ENCODE data around the gene VAV2. TPM values are rescaled to one million over a fixed set of nuclear protein-coding genes. Genes with fewer than 3 reads are reported as not detected.
"Not testable (repeated sequence)": the region's sequence is repeated elsewhere in the genome, so short reads cannot be mapped to it uniquely, and the experiment has no call there.

Gene VAV2
- polyA plus RNA-seq, 1 donor, result 48.4 TPM

DNA sequence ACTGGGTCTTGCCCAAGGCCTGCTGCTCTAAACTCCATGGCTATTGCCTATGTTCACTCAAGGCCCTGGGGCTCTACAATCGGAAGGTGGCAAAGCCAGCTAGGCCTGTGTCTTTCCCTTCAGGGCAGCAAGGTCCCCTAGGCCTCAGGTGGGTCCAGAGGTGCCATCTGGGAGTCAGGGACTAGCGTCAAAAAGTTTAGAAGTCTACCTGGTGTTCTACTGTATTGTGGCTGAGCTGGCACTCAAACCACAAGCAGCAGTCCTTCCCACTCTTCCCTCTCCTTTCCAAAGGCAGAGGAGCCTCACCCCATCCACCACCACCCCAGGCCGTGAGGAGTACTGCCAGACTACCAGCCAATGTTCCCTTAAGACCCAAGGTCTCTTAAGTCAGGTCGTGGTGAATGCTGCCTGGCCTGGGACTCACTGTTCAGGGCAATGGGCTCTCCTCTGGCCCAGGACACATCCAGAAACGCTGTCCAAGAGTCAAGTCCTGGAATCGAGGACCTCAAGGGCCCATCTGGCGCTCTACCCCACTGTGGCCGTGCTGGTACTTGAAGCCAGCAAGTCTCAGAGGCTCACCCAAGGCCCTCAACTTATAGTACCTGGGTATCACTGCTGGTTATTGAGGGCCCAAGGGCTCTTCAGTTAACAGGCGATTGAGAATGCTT is 241.0 kb downstream of the VAV2 start:
- Histone ChIP-seq H3K27me3 (ENCODE audit: control insufficient read depth, insufficient read depth, low read length) (peaks cover 3% of the 10 kb centered on the region), H3K27ac (ENCODE audit: low read length) (no peak overlapping the region), H3K4me1 (ENCODE audit: control insufficient read depth, insufficient read depth, low read length) (no peaks in the 10 kb centered on the region), H3K9me3 (ENCODE audit: control insufficient read depth, low read depth, low read length) (peaks cover 5% of the 10 kb centered on the region), H3K4me3 (ENCODE audit: low read length) (no peak overlapping the region), H3K36me3 (ENCODE audit: control insufficient read depth, insufficient read depth, low read length) (no peaks in the 10 kb centered on the region)
- no CpG with 5 or more reads among the region's 9 CpGs for WGBS (ENCODE audit: insufficient coverage, low lambda C conversion rate)
- no peak for DNase-seq

- Histone ChIP-seq H3K27me3 (ENCODE audit: control insufficient read depth, insufficient read depth, low read length) (peaks cover 3% of the 10 kb centered on the region), H3K4me3 (ENCODE audit: low read length) (no peak overlapping the region), H3K36me3 (ENCODE audit: control insufficient read depth, insufficient read depth, low read length) (no peaks in the 10 kb centered on the region), H3K4me1 (ENCODE audit: control insufficient read depth, insufficient read depth, low read length) (no peaks in the 10 kb centered on the region), H3K9me3 (ENCODE audit: control insufficient read depth, low read depth, low read length) (no peaks in the 10 kb centered on the region), H3K27ac (ENCODE audit: low read length) (no peak overlapping the region)
- no peak for DNase-seq
These were observed 244.8 kb downstream of the VAV2 start for GRCh38 chr9:133747309-133747708.

DNA sequence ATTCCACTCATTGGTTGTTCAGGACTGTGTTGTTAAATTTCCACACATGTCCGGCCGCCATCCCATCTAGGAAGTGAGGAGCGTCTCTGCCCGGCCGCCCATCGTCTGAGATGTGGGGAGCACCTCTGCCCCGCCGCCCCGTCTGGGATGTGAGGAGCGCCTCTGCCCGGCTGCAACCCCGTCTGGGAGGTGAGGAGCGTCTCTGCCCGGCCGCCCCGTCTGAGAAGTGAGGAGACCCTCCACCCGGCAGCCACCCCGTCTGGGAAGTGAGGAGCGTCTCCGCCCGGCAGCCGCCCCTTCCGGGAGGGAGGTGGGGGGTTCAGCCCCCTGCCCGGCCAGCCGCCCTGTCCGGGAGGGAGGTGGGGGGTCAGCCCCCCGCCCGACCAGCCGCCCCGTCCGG is 247.6 kb downstream of the VAV2 start:
- not testable (repeated sequence) for H3K27me3 ChIP-seq (ENCODE audit: control insufficient read depth, insufficient read depth, low read length); H3K9me3 ChIP-seq (ENCODE audit: control insufficient read depth, low read depth, low read length); H3K27ac ChIP-seq (ENCODE audit: low read length); H3K36me3 ChIP-seq (ENCODE audit: control insufficient read depth, insufficient read depth, low read length); H3K4me3 ChIP-seq (ENCODE audit: low read length); DNase-seq
- 100% methylated on average over 1 of the region's 31 CpGs for WGBS (ENCODE audit: insufficient coverage, low lambda C conversion rate)
- H3K4me1 ChIP-seq (ENCODE audit: control insufficient read depth, insufficient read depth, low read length), result peaks cover 16% of the 10 kb centered on the region

GRCh38 chr9:133742849-133743444 is 249.2 kb downstream of the VAV2 start:
- H3K27me3 ChIP-seq (ENCODE audit: control insufficient read depth, insufficient read depth, low read length), result peaks cover 3% of the 10 kb centered on the region
- peaks cover 32% of the 10 kb centered on the region for H3K4me1 ChIP-seq (ENCODE audit: control insufficient read depth, insufficient read depth, low read length)
- H3K27ac ChIP-seq (ENCODE audit: low read length), result no peak overlapping the region
- H3K36me3 ChIP-seq (ENCODE audit: control insufficient read depth, insufficient read depth, low read length), result no peaks in the 10 kb centered on the region
- WGBS (ENCODE audit: insufficient coverage, low lambda C conversion rate), result no CpG with 5 or more reads among the region's 8 CpGs
- DNase-seq, result peak; percentile 55 to 60
- H3K9me3 ChIP-seq (ENCODE audit: control insufficient read depth, low read depth, low read length), result no peaks in the 10 kb centered on the region
- no peak overlapping the region for H3K4me3 ChIP-seq (ENCODE audit: low read length)

GRCh38 chr9:133742251-133742650 is 249.9 kb downstream of the VAV2 start:
- no peak for DNase-seq
- Histone ChIP-seq H3K9me3 (ENCODE audit: control insufficient read depth, low read depth, low read length) (no peaks in the 10 kb centered on the region), H3K36me3 (ENCODE audit: control insufficient read depth, insufficient read depth, low read length) (no peaks in the 10 kb centered on the region), H3K27me3 (ENCODE audit: control insufficient read depth, insufficient read depth, low read length) (peaks cover 3% of the 10 kb centered on the region), H3K4me3 (ENCODE audit: low read length) (no peak overlapping the region), H3K4me1 (ENCODE audit: control insufficient read depth, insufficient read depth, low read length) (peaks cover 37% of the 10 kb centered on the region), H3K27ac (ENCODE audit: low read length) (no peak overlapping the region)
- no CpG with 5 or more reads among the region's 7 CpGs for WGBS (ENCODE audit: insufficient coverage, low lambda C conversion rate)

DNA sequence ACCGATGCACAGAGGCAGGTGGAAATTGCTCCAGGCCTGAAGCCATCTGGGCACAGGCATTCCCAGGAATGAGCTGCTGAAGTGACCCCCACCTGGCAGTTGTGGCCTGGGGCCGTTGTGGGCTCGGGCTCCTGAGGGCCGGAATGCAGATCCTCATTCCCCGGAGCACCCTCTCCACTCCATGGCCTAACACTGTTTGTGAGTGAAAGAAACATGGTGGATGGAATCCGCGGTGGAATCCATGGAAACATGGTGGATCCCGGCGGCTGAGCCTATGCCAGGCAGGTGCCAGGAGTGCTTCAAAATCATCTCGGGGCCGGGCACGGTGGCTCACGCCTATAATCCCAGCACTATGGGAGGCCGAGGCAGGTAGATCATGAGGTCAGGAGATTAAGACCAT is 250.4 kb downstream of the VAV2 start:
- H3K4me1 ChIP-seq (ENCODE audit: control insufficient read depth, insufficient read depth, low read length), result peaks cover 37% of the 10 kb centered on the region
- no peaks in the 10 kb centered on the region for H3K27me3 ChIP-seq (ENCODE audit: control insufficient read depth, insufficient read depth, low read length)
- H3K27ac ChIP-seq (ENCODE audit: low read length), result no peak overlapping the region
- no peak for DNase-seq
- H3K4me3 ChIP-seq (ENCODE audit: low read length), result no peak overlapping the region
- H3K36me3 ChIP-seq (ENCODE audit: control insufficient read depth, insufficient read depth, low read length), result no peaks in the 10 kb centered on the region
- no CpG with 5 or more reads among the region's 14 CpGs for WGBS (ENCODE audit: insufficient coverage, low lambda C conversion rate)
- no peaks in the 10 kb centered on the region for H3K9me3 ChIP-seq (ENCODE audit: control insufficient read depth, low read depth, low read length)

- H3K4me1 ChIP-seq (ENCODE audit: control insufficient read depth, insufficient read depth, low read length), result peaks cover 37% of the 10 kb centered on the region
- H3K27me3 ChIP-seq (ENCODE audit: control insufficient read depth, insufficient read depth, low read length), result no peaks in the 10 kb centered on the region
- H3K4me3 ChIP-seq (ENCODE audit: low read length), result no peak overlapping the region
- H3K27ac ChIP-seq (ENCODE audit: low read length), result no peak overlapping the region
- DNase-seq, result no peak
- H3K36me3 ChIP-seq (ENCODE audit: control insufficient read depth, insufficient read depth, low read length), result no peaks in the 10 kb centered on the region
- WGBS (ENCODE audit: insufficient coverage, low lambda C conversion rate), result no CpG with 5 or more reads among the region's 8 CpGs
- no peaks in the 10 kb centered on the region for H3K9me3 ChIP-seq (ENCODE audit: control insufficient read depth, low read depth, low read length)
These were observed 251.2 kb downstream of the VAV2 start for GRCh38 chr9:133740911-133741310.

DNA sequence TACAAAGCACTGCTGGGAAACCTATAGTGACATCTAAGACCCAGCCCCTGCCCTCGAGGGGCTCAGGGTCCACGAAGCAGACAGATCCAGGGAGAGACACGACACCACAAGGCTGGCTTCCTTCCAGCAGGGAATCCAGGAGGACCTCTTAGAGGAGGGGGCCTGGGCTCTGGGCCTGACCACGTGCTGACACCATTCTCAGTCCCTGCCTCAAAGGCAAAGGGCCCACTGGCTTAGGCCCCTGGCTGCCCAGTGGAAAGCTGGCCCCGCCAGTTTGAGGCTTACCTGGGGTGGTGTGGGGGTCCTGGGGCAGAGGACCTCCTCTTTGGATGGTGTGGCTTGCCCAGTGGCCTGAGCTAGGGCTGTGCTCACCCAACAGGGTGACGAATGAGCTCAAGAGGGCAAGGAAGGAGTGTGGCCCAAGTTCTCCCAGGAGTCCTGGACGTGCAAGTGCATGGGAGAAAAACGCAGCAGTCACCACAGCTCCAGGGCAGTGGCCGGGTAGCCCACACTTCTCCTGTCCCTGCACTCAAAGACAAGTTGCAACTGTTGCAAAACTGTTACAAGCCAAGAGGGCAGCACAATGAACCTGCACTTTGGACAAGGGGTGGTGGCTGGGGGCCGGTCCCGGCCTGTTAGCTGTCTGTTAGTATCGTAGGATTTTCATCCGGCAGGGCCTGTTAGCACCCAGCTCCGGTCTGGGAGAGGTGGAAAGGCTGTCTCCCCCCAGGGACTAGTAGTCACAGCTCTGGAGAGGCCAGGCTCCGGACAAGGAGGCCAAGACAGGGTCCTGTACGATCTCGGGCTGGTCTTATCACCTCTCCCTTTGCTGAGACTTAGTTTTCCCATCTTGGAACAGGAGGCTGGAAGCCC is 252.5 kb downstream of the VAV2 start:
- no peaks in the 10 kb centered on the region for H3K27me3 ChIP-seq (ENCODE audit: control insufficient read depth, insufficient read depth, low read length)
- peak overlapping the region; percentile 80 for H3K27ac ChIP-seq (ENCODE audit: low read length)
- peaks cover 37% of the 10 kb centered on the region for H3K4me1 ChIP-seq (ENCODE audit: control insufficient read depth, insufficient read depth, low read length)
- no CpG with 5 or more reads among the region's 17 CpGs for WGBS (ENCODE audit: insufficient coverage, low lambda C conversion rate)
- no peak overlapping the region for H3K4me3 ChIP-seq (ENCODE audit: low read length)
- H3K9me3 ChIP-seq (ENCODE audit: control insufficient read depth, low read depth, low read length), result no peaks in the 10 kb centered on the region
- DNase-seq, result peak; percentile 79 to 88
- H3K36me3 ChIP-seq (ENCODE audit: control insufficient read depth, insufficient read depth, low read length), result no peaks in the 10 kb centered on the region

DNA sequence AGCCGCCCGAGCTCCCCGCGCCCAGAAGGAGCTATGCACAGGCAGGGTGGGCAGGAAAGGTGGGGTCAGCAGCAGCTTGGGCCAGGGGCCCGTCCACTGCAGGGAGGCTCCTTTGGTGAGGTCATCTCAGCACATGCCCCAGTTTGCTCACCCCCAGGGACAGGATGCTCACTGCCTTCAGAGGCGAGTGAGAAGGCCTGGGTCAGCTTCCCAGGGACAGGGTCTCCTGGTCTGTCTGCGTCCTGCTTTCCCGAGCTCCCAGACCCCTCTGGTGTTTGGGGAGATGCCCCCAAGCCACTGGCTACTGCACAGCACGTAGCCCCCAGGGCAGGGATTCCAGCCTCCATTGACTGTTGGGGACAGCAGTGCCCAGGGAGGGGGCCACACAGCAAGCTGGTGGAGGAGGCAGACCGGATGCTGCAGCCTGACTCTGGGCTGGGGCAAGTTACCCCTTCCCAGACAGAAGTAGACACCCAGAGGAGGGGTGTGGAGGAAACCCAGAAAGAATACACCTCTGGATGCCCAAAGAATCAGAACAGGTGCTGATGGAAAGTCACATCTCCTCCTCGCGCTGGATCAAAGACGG is 253.4 kb downstream of the VAV2 start:
- peak overlapping the region; percentile 33 for H3K4me3 ChIP-seq (ENCODE audit: low read length)
- no peaks in the 10 kb centered on the region for H3K36me3 ChIP-seq (ENCODE audit: control insufficient read depth, insufficient read depth, low read length)
- DNase-seq, result no peak
- H3K27ac ChIP-seq (ENCODE audit: low read length), result no peak overlapping the region
- H3K27me3 ChIP-seq (ENCODE audit: control insufficient read depth, insufficient read depth, low read length), result no peaks in the 10 kb centered on the region
- peaks cover 37% of the 10 kb centered on the region for H3K4me1 ChIP-seq (ENCODE audit: control insufficient read depth, insufficient read depth, low read length)
- no peaks in the 10 kb centered on the region for H3K9me3 ChIP-seq (ENCODE audit: control insufficient read depth, low read depth, low read length)
- no CpG with 5 or more reads among the region's 13 CpGs for WGBS (ENCODE audit: insufficient coverage, low lambda C conversion rate)
